ENCODE data around the gene NR2F6. TPM values are rescaled to one million over a fixed set of nuclear protein-coding genes. Genes with fewer than 3 reads are reported as not detected.

Gene NR2F6
- total RNA-seq, 2 donors from 2014 or later, result 129 to 195 TPM

DNA sequence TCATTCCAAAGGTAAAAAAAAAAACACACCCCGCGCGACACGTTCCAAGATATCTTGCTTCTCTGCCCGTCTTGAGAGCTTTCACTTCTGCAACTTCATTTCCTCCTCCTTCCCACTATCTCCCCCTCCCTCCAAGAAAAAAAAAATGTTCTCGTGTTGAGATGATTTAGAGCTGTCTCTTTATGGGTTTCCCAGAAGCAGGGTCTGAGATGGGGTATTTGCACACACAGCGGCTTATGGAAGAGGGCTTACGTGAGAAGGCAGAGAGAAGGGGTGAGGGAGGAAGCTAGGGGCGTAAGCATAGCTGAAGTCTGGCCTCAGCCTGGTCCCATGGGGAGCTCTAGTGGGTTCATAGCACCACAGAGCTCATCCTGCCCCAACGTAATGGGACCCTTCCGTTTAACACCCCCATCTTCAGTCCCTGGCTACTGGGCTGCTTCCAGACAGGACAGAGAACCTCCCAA is 61.8 kb downstream of the NR2F6 start:
- Histone ChIP-seq H3K9ac (ENCODE audit: low read depth in 2 of 2, low read length in 2 of 2) (no peak overlapping the region), H3K27ac (peak overlapping the region; percentile 21), H3K4me1 (no peaks in the 10 kb centered on the region), H3K27me3 (no peaks in the 10 kb centered on the region), H3K9me3 (no peaks in the 10 kb centered on the region), H3K36me3 (peaks cover 6% of the 10 kb centered on the region), H3K4me3 (no peak overlapping the region)
- TF ChIP-seq, protein P1, sequence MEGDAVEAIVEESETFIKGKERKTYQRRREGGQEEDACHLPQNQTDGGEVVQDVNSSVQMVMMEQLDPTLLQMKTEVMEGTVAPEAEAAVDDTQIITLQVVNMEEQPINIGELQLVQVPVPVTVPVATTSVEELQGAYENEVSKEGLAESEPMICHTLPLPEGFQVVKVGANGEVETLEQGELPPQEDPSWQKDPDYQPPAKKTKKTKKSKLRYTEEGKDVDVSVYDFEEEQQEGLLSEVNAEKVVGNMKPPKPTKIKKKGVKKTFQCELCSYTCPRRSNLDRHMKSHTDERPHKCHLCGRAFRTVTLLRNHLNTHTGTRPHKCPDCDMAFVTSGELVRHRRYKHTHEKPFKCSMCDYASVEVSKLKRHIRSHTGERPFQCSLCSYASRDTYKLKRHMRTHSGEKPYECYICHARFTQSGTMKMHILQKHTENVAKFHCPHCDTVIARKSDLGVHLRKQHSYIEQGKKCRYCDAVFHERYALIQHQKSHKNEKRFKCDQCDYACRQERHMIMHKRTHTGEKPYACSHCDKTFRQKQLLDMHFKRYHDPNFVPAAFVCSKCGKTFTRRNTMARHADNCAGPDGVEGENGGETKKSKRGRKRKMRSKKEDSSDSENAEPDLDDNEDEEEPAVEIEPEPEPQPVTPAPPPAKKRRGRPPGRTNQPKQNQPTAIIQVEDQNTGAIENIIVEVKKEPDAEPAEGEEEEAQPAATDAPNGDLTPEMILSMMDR (IDR thresholded peaks at IDR 0.05), result no peak
- intact Hi-C loops (cut with DNase I), result no loop called here
- DNase-seq, result no peak

DNA sequence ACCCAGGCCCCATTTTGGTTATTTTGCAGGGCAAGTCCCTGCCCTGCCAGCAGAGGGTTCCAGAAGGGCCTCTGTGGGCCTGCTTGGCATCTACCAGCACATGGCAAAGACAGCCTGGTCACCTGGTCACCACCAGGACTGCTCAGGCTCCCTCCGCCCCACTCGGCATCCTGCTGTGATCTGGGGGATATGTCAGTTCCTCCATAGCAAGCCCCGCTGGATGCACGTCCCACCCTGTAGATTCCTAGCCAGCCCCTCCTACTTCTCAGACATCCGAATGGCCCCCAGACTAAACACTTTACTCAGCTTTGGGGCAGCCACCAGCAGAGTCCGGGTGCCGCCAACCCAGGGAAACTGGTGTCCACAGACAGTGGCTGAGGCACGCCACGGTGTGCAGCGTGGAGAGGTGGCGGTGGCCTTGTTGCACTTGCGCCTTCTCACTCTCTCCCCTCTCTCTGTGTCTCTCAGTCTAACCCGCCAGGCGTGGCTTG is 62.4 kb downstream of the NR2F6 start:
- intact Hi-C loops (cut with DNase I), result no loop called here
- Histone ChIP-seq H3K4me1 (no peaks in the 10 kb centered on the region), H3K9ac (ENCODE audit: low read depth in 2 of 2, low read length in 2 of 2) (no peak overlapping the region), H3K36me3 (peaks cover 6% of the 10 kb centered on the region), H3K4me3 (no peak overlapping the region), H3K9me3 (no peaks in the 10 kb centered on the region), H3K27ac (no peak overlapping the region), H3K27me3 (no peaks in the 10 kb centered on the region)
- no peak for DNase-seq
- TF ChIP-seq, protein P1 (IDR thresholded peaks at IDR 0.05), result no peak

Other genes with a start within 250 kb of the NR2F6 start
- 1 to 10 TPM; 1.8 to 3.5 TPM for gene CPAMD8, start 219.1 kb downstream of the NR2F6 start, total RNA-seq
- 10 to 100 TPM; 10.6 to 29.8 TPM for gene HAUS8, start 170.5 kb downstream of the NR2F6 start, total RNA-seq
- 10 to 100 TPM; 56.5 to 89.2 TPM for gene MYO9B, start 170.1 kb downstream of the NR2F6 start, total RNA-seq
- 10 to 100 TPM; 18.2 to 22.4 TPM for gene USE1, start 30.6 kb downstream of the NR2F6 start, total RNA-seq
- 10 to 100 TPM; 35.7 to 46.9 TPM for gene OCEL1, start 19.7 kb downstream of the NR2F6 start, total RNA-seq
- 1 to 10 TPM; 1.1 to 1.3 TPM for gene USHBP1, start 18.8 kb upstream of the NR2F6 start, total RNA-seq
- 10 to 100 TPM; 73.7 to 94.7 TPM for gene BABAM1, start 21.5 kb upstream of the NR2F6 start, total RNA-seq
- under 1 TPM; 0.27 to 0.44 TPM for gene ANKLE1, start 36.0 kb upstream of the NR2F6 start, total RNA-seq
- 1 to 10 TPM; 4.3 to 5.2 TPM for gene ABHD8, start 57.5 kb upstream of the NR2F6 start, total RNA-seq
- 100 to 1,000 TPM; 127 to 184 TPM for gene MRPL34, start 60.0 kb upstream of the NR2F6 start, total RNA-seq
- 10 to 100 TPM; 39.1 to 45.0 TPM for gene DDA1, start 63.6 kb upstream of the NR2F6 start, total RNA-seq
- gene ANO8, start 88.9 kb upstream of the NR2F6 start, total RNA-seq, result 10 to 100 TPM in 1 of 2 donors, 1 to 10 TPM in 1; 8.9 to 13.7 TPM
- gene GTPBP3, start 91.6 kb upstream of the NR2F6 start, total RNA-seq, result 10 to 100 TPM; 15.4 to 26.9 TPM
- 10 to 100 TPM; 20.8 to 47.1 TPM for gene PLVAP, start 131.4 kb upstream of the NR2F6 start, total RNA-seq
- gene CCDC194, start 148.3 kb upstream of the NR2F6 start, total RNA-seq, result not detected
- 10 to 100 TPM; 12.8 to 15.6 TPM for gene BST2, start 159.7 kb upstream of the NR2F6 start, total RNA-seq
- 10 to 100 TPM; 53.1 to 70.1 TPM for gene MVB12A, start 174.1 kb upstream of the NR2F6 start, total RNA-seq
- gene TMEM221, start 202.7 kb upstream of the NR2F6 start, total RNA-seq, result not detected
- not detected for gene NXNL1, start 215.0 kb upstream of the NR2F6 start, total RNA-seq
- gene SLC27A1, start 224.6 kb upstream of the NR2F6 start, total RNA-seq, result 1 to 10 TPM; 4.2 to 5.1 TPM